ENCODE measurements around the gene CIT.

- TF ChIP-seq GATA3 (IDR thresholded peaks at IDR 0.05; ENCODE audit: low read depth, low read length): no peak
- TF ChIP-seq GATA2 (IDR thresholded peaks at IDR 0.05; ENCODE audit: low read depth, low read length): no peak
These were observed 155.8 kb downstream of the CIT start for GRCh38 chr12:119721306-119721705.

Measured in SH-SY5Y (cell line).